ENCODE measurements around the gene CEP70.

CEP70 gene, protein sequence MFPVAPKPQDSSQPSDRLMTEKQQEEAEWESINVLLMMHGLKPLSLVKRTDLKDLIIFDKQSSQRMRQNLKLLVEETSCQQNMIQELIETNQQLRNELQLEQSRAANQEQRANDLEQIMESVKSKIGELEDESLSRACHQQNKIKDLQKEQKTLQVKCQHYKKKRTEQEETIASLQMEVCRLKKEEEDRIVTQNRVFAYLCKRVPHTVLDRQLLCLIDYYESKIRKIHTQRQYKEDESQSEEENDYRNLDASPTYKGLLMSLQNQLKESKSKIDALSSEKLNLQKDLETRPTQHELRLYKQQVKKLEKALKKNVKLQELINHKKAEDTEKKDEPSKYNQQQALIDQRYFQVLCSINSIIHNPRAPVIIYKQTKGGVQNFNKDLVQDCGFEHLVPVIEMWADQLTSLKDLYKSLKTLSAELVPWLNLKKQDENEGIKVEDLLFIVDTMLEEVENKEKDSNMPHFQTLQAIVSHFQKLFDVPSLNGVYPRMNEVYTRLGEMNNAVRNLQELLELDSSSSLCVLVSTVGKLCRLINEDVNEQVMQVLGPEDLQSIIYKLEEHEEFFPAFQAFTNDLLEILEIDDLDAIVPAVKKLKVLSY

GRCh38 chr3:138594150-138594934 is at the start of gene CEP70:
Gene CEP70, minus strand, starts transcription at chr3:138594260. Its CDS starts 21,333 bp downstream, at chr3:138572927.
- peak; percentile 92 for DNase-seq (ENCODE audit: low read depth)
- peak within 1 kb of the TSS; percentile 92 for H3K4me3 ChIP-seq (ENCODE audit: low read length)
- TF ChIP-seq, protein P1, sequence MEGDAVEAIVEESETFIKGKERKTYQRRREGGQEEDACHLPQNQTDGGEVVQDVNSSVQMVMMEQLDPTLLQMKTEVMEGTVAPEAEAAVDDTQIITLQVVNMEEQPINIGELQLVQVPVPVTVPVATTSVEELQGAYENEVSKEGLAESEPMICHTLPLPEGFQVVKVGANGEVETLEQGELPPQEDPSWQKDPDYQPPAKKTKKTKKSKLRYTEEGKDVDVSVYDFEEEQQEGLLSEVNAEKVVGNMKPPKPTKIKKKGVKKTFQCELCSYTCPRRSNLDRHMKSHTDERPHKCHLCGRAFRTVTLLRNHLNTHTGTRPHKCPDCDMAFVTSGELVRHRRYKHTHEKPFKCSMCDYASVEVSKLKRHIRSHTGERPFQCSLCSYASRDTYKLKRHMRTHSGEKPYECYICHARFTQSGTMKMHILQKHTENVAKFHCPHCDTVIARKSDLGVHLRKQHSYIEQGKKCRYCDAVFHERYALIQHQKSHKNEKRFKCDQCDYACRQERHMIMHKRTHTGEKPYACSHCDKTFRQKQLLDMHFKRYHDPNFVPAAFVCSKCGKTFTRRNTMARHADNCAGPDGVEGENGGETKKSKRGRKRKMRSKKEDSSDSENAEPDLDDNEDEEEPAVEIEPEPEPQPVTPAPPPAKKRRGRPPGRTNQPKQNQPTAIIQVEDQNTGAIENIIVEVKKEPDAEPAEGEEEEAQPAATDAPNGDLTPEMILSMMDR (conservative IDR thresholded peaks at IDR 0.05; ENCODE audit: low read length): peak; percentile 92

DNA sequence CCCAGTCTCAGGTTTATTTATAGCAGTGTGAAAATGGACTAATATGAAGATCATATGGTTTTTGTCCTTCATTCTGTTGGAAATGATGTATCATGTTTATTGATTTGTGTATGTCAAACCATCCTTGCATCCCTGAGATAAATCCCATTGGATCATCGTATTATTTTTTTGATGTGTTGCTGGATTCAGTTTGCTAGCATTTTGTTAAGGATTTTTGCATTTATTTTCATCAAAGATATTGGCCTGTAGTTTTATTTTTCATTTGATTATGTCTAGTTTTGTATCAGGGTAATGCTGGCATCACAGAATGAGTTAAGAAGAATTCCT is 48.8 kb upstream of the CEP70 start:
- DNase-seq (ENCODE audit: low read depth): no peak
- no peak overlapping the region for H3K4me3 ChIP-seq (ENCODE audit: low read length)
- TF ChIP-seq, protein P1 (conservative IDR thresholded peaks at IDR 0.05; ENCODE audit: low read length): no peak

DNA sequence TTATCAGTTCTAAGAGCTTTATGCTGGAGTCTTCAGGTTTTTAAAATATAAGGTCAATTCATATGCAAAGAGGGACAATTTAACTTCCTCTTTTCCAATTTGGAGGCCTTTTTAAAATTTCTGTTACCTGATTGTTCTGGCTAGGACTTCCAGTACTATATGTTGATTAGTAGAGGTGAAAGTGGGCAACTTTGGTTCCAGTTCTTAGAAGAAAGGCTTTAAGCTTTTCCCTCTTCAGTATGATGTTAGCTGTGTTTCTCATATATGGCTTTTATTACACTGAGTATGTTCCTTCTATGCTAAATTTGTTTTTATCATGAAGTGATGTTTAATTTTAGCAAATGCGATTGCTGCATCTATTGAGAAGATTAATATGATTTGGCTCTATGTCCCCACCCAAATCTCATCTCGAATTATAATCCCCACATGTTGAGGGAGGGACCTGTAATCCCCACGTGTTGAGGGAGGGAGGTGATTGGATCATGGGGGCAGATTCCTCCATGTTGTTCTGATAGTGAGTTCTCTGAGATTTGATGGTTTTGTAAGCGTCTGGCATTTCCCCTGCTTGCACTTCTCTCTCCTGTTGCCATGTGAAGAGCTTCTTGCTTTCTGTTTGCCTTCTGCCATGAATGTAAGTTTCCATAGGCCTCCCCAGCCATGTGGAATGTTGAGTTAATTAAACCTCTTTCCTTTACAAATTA is 48.3 kb upstream of the CEP70 start:
- TF ChIP-seq, protein P1 (conservative IDR thresholded peaks at IDR 0.05; ENCODE audit: low read length): no peak
- no peak overlapping the region for H3K4me3 ChIP-seq (ENCODE audit: low read length)
- no peak for DNase-seq (ENCODE audit: low read depth)

DNA sequence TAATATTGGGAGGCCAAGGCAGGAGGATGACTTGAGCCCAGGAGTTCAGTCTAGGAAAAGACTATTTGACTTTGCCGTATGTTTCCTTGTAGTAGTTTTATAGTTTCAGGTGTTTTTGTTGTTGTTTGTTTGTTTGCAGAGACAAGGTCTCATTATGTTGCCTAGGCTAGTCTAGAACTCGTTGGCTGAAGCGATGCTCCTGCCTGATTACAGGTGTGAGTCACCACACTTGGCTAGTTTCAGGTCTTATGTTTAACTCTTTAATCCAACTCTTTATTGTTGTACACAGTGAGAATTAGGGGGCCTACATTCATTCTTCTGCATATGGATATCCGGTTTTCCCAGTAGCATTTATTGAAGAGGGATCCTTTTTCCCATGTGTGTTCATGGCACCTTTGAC is 46.5 kb upstream of the CEP70 start:
- TF ChIP-seq, protein P1 (conservative IDR thresholded peaks at IDR 0.05; ENCODE audit: low read length): no peak
- H3K4me3 ChIP-seq (ENCODE audit: low read length): no peak overlapping the region
- DNase-seq (ENCODE audit: low read depth): no peak

DNA sequence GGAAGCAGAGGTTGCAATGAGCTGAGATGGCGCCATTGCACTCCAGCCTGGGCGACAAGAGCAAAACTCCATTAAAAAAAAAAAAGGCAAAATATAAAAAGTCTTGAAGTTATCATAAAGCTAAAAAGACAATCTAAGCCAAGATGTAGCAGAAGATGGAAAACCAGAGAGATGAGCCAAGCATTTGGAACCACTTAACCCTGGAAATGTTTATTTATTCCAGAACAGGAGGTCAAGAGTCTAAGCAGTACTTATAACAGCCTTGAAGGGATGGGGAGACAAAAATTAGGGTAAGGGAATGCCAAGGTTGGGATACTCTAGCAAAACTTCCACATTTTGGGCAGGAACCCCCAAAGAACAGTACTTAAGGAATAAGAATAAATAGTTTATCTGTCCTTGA is 44.6 kb upstream of the CEP70 start:
- H3K4me3 ChIP-seq (ENCODE audit: low read length): no peak overlapping the region
- DNase-seq (ENCODE audit: low read depth): no peak
- TF ChIP-seq, protein P1 (conservative IDR thresholded peaks at IDR 0.05; ENCODE audit: low read length): no peak

DNA sequence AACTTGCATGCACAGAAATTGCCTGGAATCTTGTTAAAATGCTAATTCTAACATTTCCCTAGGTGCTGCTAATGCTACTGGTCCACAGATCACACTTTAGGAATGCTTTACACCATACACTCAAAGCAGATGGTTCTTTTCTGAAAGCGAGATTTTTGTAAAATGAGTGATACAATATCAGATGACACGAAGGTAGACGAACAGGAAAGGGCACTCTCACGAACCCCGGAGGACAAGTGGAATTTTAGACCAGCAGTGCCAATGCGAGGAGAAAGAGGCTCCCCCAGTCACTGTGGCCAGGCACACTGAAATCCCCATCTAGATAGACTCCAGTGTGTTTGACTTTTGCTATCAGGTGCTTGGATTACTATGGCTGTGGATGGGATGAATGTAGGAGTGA is 35.5 kb upstream of the CEP70 start:
- no peak overlapping the region for H3K4me3 ChIP-seq (ENCODE audit: low read length)
- TF ChIP-seq, protein P1 (conservative IDR thresholded peaks at IDR 0.05; ENCODE audit: low read length): no peak
- DNase-seq (ENCODE audit: low read depth): no peak

Data from AG10803 (cell line).